Spinal cord (tissue), 10 donors: ENCODE measurements around the gene MTERF4. TPM values are rescaled to one million over a fixed set of nuclear protein-coding genes. Genes with fewer than 3 reads are reported as not detected.

Experiments used
- DNase-seq, 6 donors: peaks; one replicate each; pipeline versions ENCODE4 v3.0.0 to v3.0.0-alpha.2; 2013 to 2015; ENCODE audit warnings: low spot score in 6 of 6, low read depth in 4 of 6
- H3K27ac ChIP-seq: one replicate; pipeline ENCODE4 v1.5.1; 2013; ENCODE audit warnings: low read depth, low read length, control low read depth
- H3K27me3 ChIP-seq: one replicate; pipeline ENCODE4 v1.6.1; 2013; ENCODE audit warnings: low read length; ENCODE audit not compliant: control insufficient read depth, insufficient read depth
- H3K36me3 ChIP-seq: one replicate; pipeline ENCODE4 v1.6.1; 2013; ENCODE audit warnings: low read length; ENCODE audit not compliant: control insufficient read depth, insufficient read depth
- H3K4me1 ChIP-seq: one replicate; pipeline ENCODE4 v1.6.1; 2013; ENCODE audit warnings: low read length; ENCODE audit not compliant: control insufficient read depth, insufficient read depth
- H3K4me3 ChIP-seq: one replicate; pipeline ENCODE4 v1.5.1; 2013; ENCODE audit warnings: low read depth, low read length, control low read depth
- H3K9me3 ChIP-seq: one replicate; pipeline ENCODE4 v1.6.1; 2013; ENCODE audit warnings: low read length; ENCODE audit not compliant: control insufficient read depth, insufficient read depth
- WGBS: methylation state at CpG from one replicate; pipeline ENCODE4 v1.1.5; 2013; ENCODE audit warnings: missing lambda C conversion rate; ENCODE audit not compliant: insufficient coverage; 5-methylcytosine and 5-hydroxymethylcytosine counted together
- polyA plus RNA-seq, 2 donors: library from polyadenylated mRNA; unstranded; fragments of 120-200 nt; gene quantifications; one replicate each; pipeline ENCODE4 v1.2.1, GENCODE V29; 2013; ENCODE audit not compliant: insufficient read length in 2 of 2
- total RNA-seq, 2 donors: library from RNA; depleted of rRNA in 1 of 2; stranded (reverse); fragments of 120-200 nt in 1 of 2; fragments of >200 nt in 1 of 2; gene quantifications; one replicate each; pipeline versions ENCODE4 v1.2.3 to v1.2.4, GENCODE V29; 2013 to 2014
- donor health status: healthy.

Gene MTERF4
- total and polyA plus RNA-seq, 4 donors, result 41.8 to 68.2 (median 51.5) TPM

DNA sequence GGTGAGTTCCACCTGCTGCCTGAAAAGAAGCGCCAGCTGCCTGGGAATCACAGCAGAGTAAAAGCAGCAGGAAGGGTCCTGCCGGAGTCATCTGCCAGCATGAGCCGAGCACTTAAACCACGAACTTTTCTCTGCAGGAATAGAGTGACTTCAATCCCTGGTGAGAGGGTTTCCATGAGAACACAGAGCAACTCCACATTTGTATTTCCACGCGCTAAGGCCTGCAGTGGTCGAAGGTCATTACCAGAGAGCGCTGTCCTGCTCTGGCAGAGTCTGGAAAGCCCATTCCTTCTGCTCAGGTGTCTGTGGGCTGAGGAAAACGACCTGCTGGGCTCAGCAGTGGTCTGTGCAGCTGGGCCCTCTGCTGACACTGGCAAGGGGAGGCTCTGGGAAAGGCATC is 40.5 kb upstream of the MTERF4 start:
- peaks cover 49% of the 10 kb centered on the region for H3K36me3 ChIP-seq
- 79% methylated on average over 8 of the region's 9 CpGs for WGBS
- no peaks in the 10 kb centered on the region for H3K9me3 ChIP-seq
- no peaks in the 10 kb centered on the region for H3K27me3 ChIP-seq
- no peak overlapping the region for H3K4me3 ChIP-seq
- no peaks in the 10 kb centered on the region for H3K4me1 ChIP-seq
- no peak for DNase-seq
- H3K27ac ChIP-seq, result no peak overlapping the region

GRCh38 chr2:241142063-241142462 is 40.0 kb upstream of the MTERF4 start:
- 91% methylated on average over 6 of the region's 6 CpGs for WGBS
- Histone ChIP-seq H3K36me3 (peaks cover 54% of the 10 kb centered on the region), H3K27me3 (no peaks in the 10 kb centered on the region), H3K4me3 (no peak overlapping the region), H3K9me3 (no peaks in the 10 kb centered on the region), H3K4me1 (no peaks in the 10 kb centered on the region), H3K27ac (no peak overlapping the region)
- no peak for DNase-seq

- WGBS, result 93% methylated on average over 14 of the region's 14 CpGs
- H3K27ac ChIP-seq, result no peak overlapping the region
- peaks cover 62% of the 10 kb centered on the region for H3K36me3 ChIP-seq
- H3K27me3 ChIP-seq, result no peaks in the 10 kb centered on the region
- no peaks in the 10 kb centered on the region for H3K9me3 ChIP-seq
- no peaks in the 10 kb centered on the region for H3K4me1 ChIP-seq
- H3K4me3 ChIP-seq, result no peak overlapping the region
- no peak for DNase-seq
These were observed 39.2 kb upstream of the MTERF4 start for GRCh38 chr2:241141214-241141770.

GRCh38 chr2:241140445-241140840 is 38.4 kb upstream of the MTERF4 start:
- Histone ChIP-seq H3K9me3 (no peaks in the 10 kb centered on the region), H3K4me1 (no peaks in the 10 kb centered on the region), H3K27ac (no peak overlapping the region), H3K4me3 (no peak overlapping the region), H3K36me3 (peaks cover 70% of the 10 kb centered on the region), H3K27me3 (no peaks in the 10 kb centered on the region)
- WGBS, result 88% methylated on average over 8 of the region's 10 CpGs
- no peak for DNase-seq

DNA sequence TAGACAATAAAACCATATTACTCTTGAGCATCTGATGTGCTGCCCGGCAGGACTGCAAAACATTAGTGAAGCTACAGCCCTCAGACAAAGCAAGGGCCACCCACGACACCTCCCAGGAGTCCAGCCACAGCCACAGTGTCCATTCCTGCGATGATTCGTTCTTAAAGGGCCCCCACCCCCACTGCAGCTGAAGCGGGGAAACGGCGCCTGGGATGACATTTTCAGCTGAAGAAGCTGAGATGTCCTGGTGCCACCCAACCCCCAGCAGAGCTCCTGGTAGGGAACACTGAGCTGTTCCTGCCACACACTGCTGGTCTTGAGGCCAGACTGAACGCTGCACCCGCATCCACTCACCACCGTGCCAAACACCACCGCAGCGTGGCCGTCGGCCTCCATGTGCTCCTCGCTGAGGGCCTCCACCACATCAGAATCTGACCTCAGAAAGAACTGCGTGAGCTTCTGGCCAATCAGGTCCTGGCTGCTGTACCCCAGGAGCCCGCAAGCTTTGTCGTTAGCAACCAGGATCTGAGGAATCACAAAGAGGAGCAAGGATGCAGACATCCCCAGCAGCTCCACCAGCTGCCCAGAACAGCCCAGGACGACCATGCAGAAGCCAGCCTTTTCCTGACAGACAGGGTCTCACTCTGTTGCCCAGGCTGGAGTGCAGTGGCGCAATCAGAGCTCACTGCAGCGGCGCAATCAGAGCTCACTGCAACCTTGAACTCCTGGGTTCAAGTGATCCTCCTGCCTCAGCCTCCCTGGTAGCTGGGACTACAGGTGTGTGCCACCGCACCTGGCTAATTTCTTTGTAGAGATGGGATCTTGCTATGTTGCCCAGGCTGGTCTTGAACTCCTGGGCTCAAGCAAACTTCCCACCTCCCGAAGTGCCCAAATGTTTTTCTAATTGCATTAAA is 37.7 kb upstream of the MTERF4 start:
- Histone ChIP-seq H3K4me3 (no peak overlapping the region), H3K36me3 (peaks cover 71% of the 10 kb centered on the region), H3K27me3 (no peaks in the 10 kb centered on the region), H3K9me3 (no peaks in the 10 kb centered on the region), H3K4me1 (no peaks in the 10 kb centered on the region), H3K27ac (no peak overlapping the region)
- no peak for DNase-seq
- WGBS, result 89% methylated on average over 21 of the region's 24 CpGs

DNA sequence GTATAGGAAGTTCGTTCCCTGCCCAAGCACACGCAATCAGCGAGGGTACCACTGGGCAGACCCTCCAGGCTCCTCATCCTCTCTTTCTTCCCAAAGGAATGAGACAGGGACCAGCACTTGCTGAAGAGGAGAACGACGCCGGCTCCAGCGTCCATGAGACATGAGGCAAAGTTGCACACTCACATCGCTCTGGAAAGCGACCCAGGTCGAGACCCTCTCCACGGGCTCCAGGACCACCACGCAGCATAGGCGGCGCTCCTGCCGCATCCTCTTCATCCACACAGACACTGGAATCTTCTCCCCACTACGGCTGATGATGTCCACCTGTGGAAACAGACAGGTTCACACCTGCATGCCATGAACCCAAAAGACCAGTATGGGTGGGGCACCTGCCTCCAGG is 36.4 kb upstream of the MTERF4 start:
- H3K9me3 ChIP-seq, result no peaks in the 10 kb centered on the region
- no peak for DNase-seq
- no peaks in the 10 kb centered on the region for H3K27me3 ChIP-seq
- H3K4me3 ChIP-seq, result no peak overlapping the region
- H3K36me3 ChIP-seq, result peaks cover 73% of the 10 kb centered on the region
- no peak overlapping the region for H3K27ac ChIP-seq
- no peaks in the 10 kb centered on the region for H3K4me1 ChIP-seq
- WGBS, result 98% methylated on average over 13 of the region's 16 CpGs

- Histone ChIP-seq H3K4me3 (no peak overlapping the region), H3K27me3 (no peaks in the 10 kb centered on the region), H3K4me1 (no peaks in the 10 kb centered on the region), H3K27ac (no peak overlapping the region), H3K9me3 (no peaks in the 10 kb centered on the region), H3K36me3 (peaks cover 77% of the 10 kb centered on the region)
- WGBS, result 89% methylated on average over 17 of the region's 24 CpGs
- no peak for DNase-seq
These were observed 35.4 kb upstream of the MTERF4 start for GRCh38 chr2:241137276-241138190.

- peaks cover 75% of the 10 kb centered on the region for H3K36me3 ChIP-seq
- H3K27me3 ChIP-seq, result no peaks in the 10 kb centered on the region
- H3K9me3 ChIP-seq, result no peaks in the 10 kb centered on the region
- no peaks in the 10 kb centered on the region for H3K4me1 ChIP-seq
- no peak overlapping the region for H3K27ac ChIP-seq
- no peak for DNase-seq
- 95% methylated on average over 25 of the region's 25 CpGs for WGBS
- H3K4me3 ChIP-seq, result no peak overlapping the region
These were observed 34.7 kb upstream of the MTERF4 start for GRCh38 chr2:241136661-241137260.

DNA sequence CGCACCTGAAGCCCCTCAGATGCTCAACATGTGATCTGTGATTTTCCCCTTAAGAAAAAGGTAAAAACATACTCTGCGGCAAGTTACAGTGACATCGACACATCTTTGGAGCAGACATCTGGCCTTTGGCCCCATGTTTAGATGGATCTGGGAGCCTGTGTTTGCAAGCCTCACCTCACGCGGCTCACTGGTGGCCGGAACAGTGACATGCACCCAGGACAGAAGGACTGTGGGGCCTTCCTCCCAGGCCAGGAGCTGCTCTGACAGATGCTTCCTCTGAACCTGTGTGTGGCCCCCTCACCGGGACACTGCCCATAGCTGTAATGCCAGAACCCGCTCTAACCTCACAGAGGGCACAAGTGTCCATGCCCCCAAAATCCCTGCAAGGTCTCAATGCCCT is 34.1 kb upstream of the MTERF4 start:
- 88% methylated on average over 8 of the region's 8 CpGs for WGBS
- H3K4me1 ChIP-seq, result no peaks in the 10 kb centered on the region

More for the DNA sequence above, 34.1 kb upstream of the MTERF4 start:
- DNase-seq, result no peak
- H3K36me3 ChIP-seq, result peaks cover 73% of the 10 kb centered on the region
- no peaks in the 10 kb centered on the region for H3K27me3 ChIP-seq
- no peak overlapping the region for H3K4me3 ChIP-seq
- H3K9me3 ChIP-seq, result no peaks in the 10 kb centered on the region
- no peak overlapping the region for H3K27ac ChIP-seq
